A673 (cell line): ENCODE measurements around the gene CRIP3.

Source experiments
- EZH2 ChIP-seq: fragments of 200-600 bp; sonication (generic); IDR thresholded peaks from 2 replicates; pipeline ENCODE4 v1.6.1; 2017; ENCODE audit warnings: borderline replicate concordance, low read depth, mild to moderate bottlenecking, mixed read lengths, antibody characterized with exemption, low read length; ENCODE audit not compliant: poor library complexity, severe bottlenecking
- TF ChIP-seq, protein P1 (sequence below): fragments of 300-800, 200-600 bp; sonication (generic); conservative IDR thresholded peaks from 2 replicates; pipeline ENCODE4 v1.5.1; 2017; ENCODE audit warnings: low read depth, mild to moderate bottlenecking, antibody characterized with exemption, low read length, moderate library complexity, mixed read lengths

DNA sequence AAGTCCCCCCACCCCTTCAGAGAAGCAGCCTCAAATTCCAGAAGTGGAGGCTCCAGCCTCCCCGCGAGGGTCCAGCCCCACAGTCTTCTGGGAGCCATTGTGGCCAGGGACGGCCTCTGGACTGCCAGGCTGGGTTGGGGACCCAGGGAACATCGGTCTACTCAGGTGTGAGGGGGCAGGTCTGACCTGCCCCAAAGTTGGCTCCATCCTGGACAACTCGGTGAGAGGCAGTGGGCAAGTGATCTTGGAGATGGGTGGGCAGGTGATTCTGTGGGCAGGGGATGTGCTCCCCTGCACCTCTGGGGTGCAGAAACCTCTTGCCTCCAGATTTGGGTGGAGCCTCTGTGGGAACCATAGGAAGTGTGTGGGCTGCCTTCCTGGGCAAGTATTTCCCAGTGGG is 22.8 kb downstream of the CRIP3 start:
- TF ChIP-seq, protein P1, sequence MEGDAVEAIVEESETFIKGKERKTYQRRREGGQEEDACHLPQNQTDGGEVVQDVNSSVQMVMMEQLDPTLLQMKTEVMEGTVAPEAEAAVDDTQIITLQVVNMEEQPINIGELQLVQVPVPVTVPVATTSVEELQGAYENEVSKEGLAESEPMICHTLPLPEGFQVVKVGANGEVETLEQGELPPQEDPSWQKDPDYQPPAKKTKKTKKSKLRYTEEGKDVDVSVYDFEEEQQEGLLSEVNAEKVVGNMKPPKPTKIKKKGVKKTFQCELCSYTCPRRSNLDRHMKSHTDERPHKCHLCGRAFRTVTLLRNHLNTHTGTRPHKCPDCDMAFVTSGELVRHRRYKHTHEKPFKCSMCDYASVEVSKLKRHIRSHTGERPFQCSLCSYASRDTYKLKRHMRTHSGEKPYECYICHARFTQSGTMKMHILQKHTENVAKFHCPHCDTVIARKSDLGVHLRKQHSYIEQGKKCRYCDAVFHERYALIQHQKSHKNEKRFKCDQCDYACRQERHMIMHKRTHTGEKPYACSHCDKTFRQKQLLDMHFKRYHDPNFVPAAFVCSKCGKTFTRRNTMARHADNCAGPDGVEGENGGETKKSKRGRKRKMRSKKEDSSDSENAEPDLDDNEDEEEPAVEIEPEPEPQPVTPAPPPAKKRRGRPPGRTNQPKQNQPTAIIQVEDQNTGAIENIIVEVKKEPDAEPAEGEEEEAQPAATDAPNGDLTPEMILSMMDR = no peak
- TF ChIP-seq EZH2 = no peak
